Lower leg skin (tissue), 3 donors: ENCODE data around the gene PCDHGA1.

ENCODE experiments used
- POLR2A ChIP-seq, 2 donors: fragments of 450-650 bp; IDR thresholded peaks; one replicate each; pipeline ENCODE4 v1.6.1; 2016 to 2017; ENCODE audit warnings: antibody characterized with exemption in 2 of 2, mild to moderate bottlenecking in 1 of 2, moderate library complexity in 1 of 2
- TF ChIP-seq, protein P1 (sequence below), 3 donors: fragments of 450-650 bp; IDR thresholded peaks; one replicate each; pipeline ENCODE4 v1.5.1; 2016; ENCODE audit warnings: antibody characterized with exemption in 3 of 3, mild to moderate bottlenecking in 3 of 3, moderate library complexity in 2 of 3

GRCh38 chr5:141393267-141393666 is 63.0 kb downstream of the PCDHGA1 start:
- TF ChIP-seq POLR2A (IDR thresholded peaks at IDR 0.05), result no peak
- TF ChIP-seq, protein P1, sequence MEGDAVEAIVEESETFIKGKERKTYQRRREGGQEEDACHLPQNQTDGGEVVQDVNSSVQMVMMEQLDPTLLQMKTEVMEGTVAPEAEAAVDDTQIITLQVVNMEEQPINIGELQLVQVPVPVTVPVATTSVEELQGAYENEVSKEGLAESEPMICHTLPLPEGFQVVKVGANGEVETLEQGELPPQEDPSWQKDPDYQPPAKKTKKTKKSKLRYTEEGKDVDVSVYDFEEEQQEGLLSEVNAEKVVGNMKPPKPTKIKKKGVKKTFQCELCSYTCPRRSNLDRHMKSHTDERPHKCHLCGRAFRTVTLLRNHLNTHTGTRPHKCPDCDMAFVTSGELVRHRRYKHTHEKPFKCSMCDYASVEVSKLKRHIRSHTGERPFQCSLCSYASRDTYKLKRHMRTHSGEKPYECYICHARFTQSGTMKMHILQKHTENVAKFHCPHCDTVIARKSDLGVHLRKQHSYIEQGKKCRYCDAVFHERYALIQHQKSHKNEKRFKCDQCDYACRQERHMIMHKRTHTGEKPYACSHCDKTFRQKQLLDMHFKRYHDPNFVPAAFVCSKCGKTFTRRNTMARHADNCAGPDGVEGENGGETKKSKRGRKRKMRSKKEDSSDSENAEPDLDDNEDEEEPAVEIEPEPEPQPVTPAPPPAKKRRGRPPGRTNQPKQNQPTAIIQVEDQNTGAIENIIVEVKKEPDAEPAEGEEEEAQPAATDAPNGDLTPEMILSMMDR (IDR thresholded peaks at IDR 0.05), result no peak
